GM18907 (cell line): Measurements from ENCODE around the gene IL9.
"Not testable (repeated sequence)": the region's sequence is repeated elsewhere in the genome, so short reads cannot be mapped to it uniquely, and the experiment has no call there.

Experiments
- ATAC-seq: cut with Tn5 transposase; IDR thresholded peaks from one replicate; pipeline ENCODE4 v1.9.1; 2021; ENCODE audit warnings: mild to moderate bottlenecking, moderate library complexity; ENCODE audit not compliant: unreplicated experiment

IL9 gene

GRCh38 chr5:135869935-135870334, 25.7 kb downstream of the IL9 start:
- ATAC-seq, result no peak

- no peak for ATAC-seq
These were observed 26.4 kb downstream of the IL9 start for GRCh38 chr5:135869276-135869675.

DNA sequence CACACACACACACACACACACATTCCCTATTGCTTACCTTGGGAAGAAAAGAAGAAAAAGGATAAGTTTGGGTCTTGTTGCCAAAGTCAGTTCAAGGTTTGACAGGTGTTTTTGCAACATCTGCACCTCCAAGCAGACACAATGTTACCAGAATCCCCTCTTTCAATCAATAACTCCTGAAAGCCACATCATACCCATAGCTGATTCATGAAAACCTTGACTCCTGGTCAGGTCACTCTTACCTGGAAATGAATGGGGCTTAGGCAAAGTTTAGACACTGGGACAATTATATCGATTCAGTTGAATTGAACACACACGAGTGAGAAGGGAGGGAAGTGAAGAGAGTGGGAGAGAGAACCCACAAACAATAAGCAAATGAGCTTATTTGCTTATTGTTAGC, 27.0 kb downstream of the IL9 start:
- no peak for ATAC-seq

DNA sequence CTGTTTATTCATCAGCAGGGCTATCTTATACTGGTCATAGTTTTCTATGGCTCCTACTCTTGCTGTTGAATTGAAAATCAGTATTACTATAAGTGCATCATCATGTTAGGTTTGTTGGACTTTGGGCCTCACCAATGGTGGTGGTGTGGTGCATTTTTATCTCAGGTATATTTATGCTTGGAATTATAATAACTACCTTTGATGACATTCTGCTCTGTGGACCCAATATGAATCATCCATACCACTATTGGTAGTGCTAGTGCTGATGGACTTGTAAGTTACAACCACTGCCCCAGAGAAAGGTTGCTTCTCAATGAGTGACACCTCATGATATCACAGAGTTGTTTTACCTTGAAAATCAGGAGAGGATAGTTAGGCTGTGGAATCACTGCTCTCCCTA, 28.0 kb downstream of the IL9 start:
- ATAC-seq, result no peak

- no peak for ATAC-seq
These were observed 29.6 kb downstream of the IL9 start for GRCh38 chr5:135866016-135866415.

GRCh38 chr5:135864503-135865435, 30.9 kb downstream of the IL9 start:
- no peak for ATAC-seq

- ATAC-seq, result no peak
These were observed 32.9 kb downstream of the IL9 start for GRCh38 chr5:135862744-135863143.

- ATAC-seq, result no peak
These were observed 33.6 kb downstream of the IL9 start for GRCh38 chr5:135862086-135862485.

DNA sequence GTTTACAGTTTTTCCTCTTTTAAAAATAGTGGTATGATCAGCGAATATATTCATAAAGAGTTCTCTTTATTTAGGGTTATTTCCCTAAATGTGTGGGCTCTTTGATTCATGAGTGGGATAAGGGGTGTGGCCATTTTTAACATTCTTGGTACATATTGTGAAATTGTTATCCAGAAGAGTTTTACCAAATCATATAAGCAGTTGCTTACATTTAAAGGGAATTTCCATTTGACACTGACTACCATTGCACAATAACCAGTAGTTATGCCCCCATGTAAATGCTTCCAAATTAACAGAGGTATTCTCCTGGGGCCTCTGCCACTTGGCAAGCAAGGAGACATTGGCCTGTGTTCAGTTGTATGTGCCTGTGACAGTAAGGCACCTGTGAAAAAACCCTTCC, 34.0 kb downstream of the IL9 start:
- ATAC-seq, result no peak

- no peak for ATAC-seq
These were observed 36.0 kb downstream of the IL9 start for GRCh38 chr5:135859641-135860040.

GRCh38 chr5:135859186-135859585, 36.5 kb downstream of the IL9 start:
- not testable (repeated sequence) for ATAC-seq

GRCh38 chr5:135857630-135858311, 37.9 kb downstream of the IL9 start:
- ATAC-seq, result no peak

DNA sequence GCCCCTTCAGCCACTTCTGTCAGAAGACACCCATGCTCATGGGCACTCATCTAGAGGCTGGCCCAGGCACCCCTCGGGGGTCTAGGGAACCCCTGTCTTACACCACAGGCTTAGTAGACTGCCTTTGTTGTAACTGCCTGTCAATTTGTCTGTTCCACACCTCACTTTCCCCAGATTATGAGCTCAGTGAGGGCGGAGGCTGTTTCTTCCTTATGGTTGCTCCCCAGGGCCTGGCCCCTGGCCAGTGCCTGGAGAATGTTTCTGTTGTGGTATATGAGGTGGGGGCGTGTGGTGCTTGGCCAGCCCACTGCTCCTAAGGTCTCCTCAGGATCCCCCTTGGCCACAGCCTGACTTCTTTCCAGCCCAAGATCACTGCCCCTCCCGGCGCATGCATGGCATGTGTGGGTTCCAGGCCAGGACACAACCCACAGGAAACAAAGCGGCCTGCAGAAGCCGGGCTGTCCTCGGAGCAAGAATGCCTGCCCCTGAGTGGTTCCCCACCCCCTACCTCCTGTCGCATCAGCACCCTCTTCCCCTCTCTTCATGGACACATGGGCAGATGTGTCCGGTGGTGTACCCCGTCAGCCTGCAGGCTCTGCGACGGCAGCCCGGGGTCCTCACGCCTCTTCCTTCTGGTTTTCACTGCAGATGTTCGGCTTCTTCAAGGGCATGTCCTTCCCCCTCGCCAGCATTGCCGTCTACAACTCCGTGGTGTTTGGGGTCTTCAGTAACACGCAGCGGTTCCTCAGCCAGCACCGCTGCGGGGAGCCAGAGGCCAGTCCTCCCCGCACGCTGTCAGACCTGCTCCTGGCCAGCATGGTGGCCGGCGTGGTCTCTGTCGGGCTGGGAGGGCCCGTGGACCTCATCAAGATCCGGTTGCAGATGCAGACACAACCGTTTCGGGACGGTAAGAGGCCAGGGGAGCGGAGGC, 43.5 kb downstream of the IL9 start:
- ATAC-seq, result no peak

DNA sequence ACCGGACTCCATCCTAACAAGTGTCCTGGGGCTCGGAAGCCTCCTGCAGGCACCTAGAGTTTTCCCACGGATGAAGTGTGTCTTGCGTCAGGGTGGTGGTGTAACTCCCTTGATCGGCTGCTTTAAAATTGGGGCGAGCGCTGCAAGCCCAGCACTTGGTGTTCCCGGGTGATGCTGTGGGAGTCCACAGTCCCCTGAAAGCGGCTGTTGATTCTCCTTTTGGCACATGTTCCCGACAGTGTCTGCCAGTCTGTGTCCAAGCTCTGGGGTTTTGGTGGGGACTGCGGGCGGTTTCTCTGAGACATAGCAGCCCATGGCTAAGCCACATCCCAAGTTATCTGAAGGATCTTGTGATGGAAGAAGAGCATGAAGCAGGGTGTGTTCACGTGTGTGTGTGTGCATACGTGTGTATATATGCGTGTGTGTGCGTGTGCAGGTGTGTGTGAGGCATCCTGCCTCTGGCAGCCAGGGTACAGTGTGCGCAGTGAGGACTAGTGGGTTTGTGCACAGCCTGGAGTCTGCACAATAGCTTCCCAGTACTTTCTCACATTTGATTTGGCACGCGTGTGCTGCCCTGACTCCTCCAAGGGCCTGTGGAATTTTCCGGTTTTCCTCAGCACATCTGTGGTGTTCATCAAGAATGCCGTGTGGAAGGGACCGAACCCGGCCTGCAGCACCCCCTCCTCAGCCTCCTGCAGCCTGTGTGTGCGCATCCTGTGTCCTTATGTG, 44.3 kb downstream of the IL9 start:
- ATAC-seq, result no peak

- ATAC-seq, result no peak
These were observed 45.0 kb downstream of the IL9 start for GRCh38 chr5:135850671-135851070.

DNA sequence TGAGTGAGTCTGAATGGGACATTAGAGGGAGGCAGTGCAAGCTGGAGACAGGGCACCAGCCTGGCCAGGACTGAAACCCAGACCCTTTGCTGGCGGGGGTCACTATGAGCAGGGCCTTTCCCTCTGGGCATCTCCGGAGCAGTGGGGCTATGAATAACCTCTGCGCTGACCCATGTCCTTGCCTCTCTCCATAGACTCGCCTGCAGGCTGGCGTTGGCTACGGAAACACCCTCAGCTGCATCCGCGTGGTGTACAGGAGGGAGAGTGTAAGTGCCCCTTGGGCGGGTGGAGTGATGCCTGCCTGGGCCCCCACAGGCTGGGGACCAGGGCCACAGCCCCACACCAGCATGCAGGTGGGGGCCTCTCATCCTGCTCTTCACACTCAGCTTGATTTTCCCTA, 45.4 kb downstream of the IL9 start:
- ATAC-seq, result no peak

GRCh38 chr5:135847976-135848375, 47.7 kb downstream of the IL9 start:
- no peak for ATAC-seq

- no peak for ATAC-seq
These were observed 49.3 kb downstream of the IL9 start for GRCh38 chr5:135846311-135846710.

DNA sequence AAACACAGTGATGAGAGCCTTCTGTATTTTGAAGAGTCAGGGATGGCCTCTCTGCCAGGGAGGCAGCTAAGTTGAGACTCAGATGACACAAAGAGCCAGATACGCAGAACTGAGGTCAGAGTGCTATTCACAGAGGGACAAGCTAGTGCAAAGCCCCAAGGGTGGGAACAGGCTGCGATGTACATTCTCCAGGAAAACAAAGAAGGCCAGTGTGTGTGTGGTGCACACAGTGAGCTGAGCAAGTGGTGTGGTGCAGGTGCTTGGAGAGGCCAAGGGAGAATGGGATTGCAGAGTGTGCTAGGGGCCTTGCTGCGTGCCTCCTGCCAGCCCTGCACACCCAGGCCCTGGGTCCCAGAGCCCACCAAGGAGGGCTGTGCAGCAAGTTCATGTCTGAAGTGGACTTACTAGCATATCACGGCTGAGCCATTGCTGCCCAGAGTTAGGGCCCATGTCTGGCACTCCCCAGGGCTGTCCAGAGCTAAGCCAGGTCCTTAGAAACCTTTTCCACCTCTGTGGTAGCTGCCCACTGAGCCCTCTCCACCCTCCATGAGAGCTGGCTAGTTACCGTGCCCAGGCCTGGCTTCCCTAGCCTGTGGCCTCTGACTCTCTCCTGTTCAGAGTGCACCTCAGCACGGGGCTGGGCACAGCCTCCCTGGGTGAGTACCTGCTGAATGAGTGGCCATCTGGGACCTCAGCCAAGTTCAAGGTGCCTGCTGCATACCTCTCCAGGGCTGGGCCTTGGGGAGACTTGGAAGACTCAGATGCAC, 51.9 kb downstream of the IL9 start:
- ATAC-seq, result no peak

DNA sequence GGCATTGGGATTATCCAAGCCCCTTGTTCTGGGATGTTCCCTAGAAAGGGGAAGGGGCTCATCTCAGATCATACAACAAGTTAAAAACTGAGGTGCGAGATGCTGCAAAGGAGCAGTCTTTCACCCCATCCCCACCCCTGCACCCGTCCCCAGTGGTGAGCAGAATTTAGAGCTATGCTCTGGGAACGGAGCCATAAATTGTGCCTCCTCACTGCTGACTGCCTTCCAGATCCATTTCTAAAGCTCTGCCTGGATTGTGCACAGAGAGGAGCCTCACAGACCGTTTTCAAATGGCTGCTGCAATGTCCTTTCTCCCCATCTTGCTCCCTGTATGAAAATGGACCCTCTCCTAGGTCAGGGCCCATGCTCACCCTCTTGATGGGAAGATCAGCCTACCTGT, 52.9 kb downstream of the IL9 start:
- ATAC-seq, result no peak
